RWPE1 (cell line): ENCODE results near the gene C18orf32.

Experiments used
- CTCF ChIA-PET: fragments of 350-600 bp; sonication (Branson Sonifier 250); formaldehyde crosslinking; extraction: SDS; loops from one replicate; lab custom pipeline; 2021; lab: Yijun Ruan, JAX
- POLR2A ChIA-PET: fragments of 400-600 bp; formaldehyde crosslinking; extraction: SDS; loops from one replicate; lab custom pipeline; 2020; ENCODE audit warnings: antibody characterized with exemption; ENCODE audit not compliant: low non-redundant PET; lab: Yijun Ruan, JAX
- DNase-seq: peaks from one replicate; pipeline ENCODE4 v3.0.0; 2012; ENCODE audit warnings: low spot score
- H3K27ac ChIP-seq: fragments of 450-650 bp; 2 replicates; pipeline ENCODE4 v1.5.1; 2017
- TF ChIP-seq, protein P1 (sequence below): fragments of 450-650 bp; conservative IDR thresholded peaks from 2 replicates; pipeline ENCODE4 v1.5.1; 2017; ENCODE audit warnings: low read depth, mild to moderate bottlenecking

The C18orf32 gene

DNA sequence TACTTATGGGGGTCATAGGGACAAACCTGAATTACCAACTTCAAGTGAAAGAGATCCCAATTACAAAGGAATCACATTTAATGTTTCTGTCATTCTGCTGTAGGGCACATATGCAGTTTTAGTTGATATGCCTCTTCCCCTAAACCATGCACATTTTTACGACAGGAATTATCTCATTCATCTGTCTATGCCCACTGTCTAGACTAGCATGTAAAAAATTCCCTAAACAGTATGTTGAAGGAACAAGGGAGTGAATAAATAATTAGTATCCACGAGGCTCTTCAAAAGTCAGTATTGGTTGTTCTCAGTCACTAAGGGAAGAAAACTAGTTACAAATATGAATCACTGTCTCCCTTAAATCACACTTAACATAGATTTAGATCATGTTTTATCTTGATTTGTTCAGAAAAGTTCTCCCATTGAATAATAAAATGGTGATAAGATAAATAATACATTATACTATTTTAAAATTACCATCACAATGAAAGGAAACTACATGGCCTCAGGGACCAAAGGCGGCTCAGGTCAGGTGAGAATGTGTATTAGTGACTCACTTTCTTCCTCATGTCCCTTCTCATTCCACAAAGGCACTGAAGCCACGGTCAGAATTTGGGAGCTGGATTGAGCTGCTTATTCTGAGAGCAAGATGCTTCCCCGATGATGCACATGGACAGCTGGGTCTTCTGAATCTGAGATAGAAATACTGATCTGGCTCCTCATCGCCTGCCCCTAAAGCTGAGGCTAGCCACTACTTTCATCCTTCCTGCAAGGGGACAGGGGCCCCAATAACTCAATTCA, 55.7 kb downstream of the C18orf32 start:
- TF ChIP-seq, protein P1, sequence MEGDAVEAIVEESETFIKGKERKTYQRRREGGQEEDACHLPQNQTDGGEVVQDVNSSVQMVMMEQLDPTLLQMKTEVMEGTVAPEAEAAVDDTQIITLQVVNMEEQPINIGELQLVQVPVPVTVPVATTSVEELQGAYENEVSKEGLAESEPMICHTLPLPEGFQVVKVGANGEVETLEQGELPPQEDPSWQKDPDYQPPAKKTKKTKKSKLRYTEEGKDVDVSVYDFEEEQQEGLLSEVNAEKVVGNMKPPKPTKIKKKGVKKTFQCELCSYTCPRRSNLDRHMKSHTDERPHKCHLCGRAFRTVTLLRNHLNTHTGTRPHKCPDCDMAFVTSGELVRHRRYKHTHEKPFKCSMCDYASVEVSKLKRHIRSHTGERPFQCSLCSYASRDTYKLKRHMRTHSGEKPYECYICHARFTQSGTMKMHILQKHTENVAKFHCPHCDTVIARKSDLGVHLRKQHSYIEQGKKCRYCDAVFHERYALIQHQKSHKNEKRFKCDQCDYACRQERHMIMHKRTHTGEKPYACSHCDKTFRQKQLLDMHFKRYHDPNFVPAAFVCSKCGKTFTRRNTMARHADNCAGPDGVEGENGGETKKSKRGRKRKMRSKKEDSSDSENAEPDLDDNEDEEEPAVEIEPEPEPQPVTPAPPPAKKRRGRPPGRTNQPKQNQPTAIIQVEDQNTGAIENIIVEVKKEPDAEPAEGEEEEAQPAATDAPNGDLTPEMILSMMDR, result no peak
- peak; percentile 0 for DNase-seq
- POLR2A ChIA-PET, result no interaction called here
- no peak overlapping the region for H3K27ac ChIP-seq
- CTCF ChIA-PET, result no interaction called here
